Caki2 (cell line): ENCODE measurements around the gene GRB7. TPM values are rescaled to one million over a fixed set of nuclear protein-coding genes. Genes with fewer than 3 reads are reported as not detected.
"Not testable (repeated sequence)": the region's sequence is repeated elsewhere in the genome, so short reads cannot be mapped to it uniquely, and the experiment has no call there.

Experiments used
- DNase-seq: peaks from one replicate; pipeline ENCODE4 v3.0.0-alpha.2; 2015; ENCODE audit warnings: low read depth
- in situ Hi-C: cut with HindIII; loops from 2 replicates; pipeline ENCODE4 v1.10.0; 2016; ENCODE audit warnings: low sequenced_read_pairs, low pct_unique_long_range_greater_than_20kb, mixed read lengths
- total RNA-seq: library from RNA; depleted of rRNA; stranded (reverse); fragments of >200 nt; shearing (Covaris generic); gene quantifications from 2 replicates; pipeline ENCODE4 v1.2.3, GENCODE V29; 2014; ENCODE audit warnings: low replicate concordance

Gene GRB7
- total RNA-seq, 1 experiment from 2014 or later, result 29.4 TPM

GRCh38 chr17:39705786-39706348 is 31.9 kb upstream of the GRB7 start:
- no peak for DNase-seq
- in situ Hi-C loops, result no loop called here

DNA sequence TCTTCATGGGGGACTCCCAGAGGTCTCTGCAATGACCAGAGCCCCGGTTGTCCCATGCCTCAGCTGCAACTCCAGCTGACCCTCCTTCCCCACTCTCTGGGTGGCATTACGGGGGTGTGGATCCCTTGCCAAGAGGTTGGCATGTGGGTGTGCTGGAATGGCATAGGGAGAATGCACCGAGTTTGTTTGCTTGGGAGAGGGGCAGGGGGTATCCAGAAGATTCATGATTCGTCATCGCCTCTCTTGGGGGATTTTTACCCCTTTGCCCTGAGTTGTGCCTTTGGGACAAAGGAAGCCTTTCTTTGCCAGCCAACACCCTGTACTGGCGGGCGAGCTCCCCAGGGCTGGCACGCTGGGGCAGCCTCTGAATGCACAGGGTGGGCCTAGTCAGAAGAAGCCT is 31.4 kb upstream of the GRB7 start:
- in situ Hi-C loops, result no loop called here
- no peak for DNase-seq

GRCh38 chr17:39706921-39707337 is 30.8 kb upstream of the GRB7 start:
- no peak for DNase-seq
- in situ Hi-C loops, result no loop called here

- DNase-seq, result no peak
- in situ Hi-C loops, result no loop called here
Measured at GRCh38 chr17:39709319-39709997, 28.3 kb upstream of the GRB7 start.

DNA sequence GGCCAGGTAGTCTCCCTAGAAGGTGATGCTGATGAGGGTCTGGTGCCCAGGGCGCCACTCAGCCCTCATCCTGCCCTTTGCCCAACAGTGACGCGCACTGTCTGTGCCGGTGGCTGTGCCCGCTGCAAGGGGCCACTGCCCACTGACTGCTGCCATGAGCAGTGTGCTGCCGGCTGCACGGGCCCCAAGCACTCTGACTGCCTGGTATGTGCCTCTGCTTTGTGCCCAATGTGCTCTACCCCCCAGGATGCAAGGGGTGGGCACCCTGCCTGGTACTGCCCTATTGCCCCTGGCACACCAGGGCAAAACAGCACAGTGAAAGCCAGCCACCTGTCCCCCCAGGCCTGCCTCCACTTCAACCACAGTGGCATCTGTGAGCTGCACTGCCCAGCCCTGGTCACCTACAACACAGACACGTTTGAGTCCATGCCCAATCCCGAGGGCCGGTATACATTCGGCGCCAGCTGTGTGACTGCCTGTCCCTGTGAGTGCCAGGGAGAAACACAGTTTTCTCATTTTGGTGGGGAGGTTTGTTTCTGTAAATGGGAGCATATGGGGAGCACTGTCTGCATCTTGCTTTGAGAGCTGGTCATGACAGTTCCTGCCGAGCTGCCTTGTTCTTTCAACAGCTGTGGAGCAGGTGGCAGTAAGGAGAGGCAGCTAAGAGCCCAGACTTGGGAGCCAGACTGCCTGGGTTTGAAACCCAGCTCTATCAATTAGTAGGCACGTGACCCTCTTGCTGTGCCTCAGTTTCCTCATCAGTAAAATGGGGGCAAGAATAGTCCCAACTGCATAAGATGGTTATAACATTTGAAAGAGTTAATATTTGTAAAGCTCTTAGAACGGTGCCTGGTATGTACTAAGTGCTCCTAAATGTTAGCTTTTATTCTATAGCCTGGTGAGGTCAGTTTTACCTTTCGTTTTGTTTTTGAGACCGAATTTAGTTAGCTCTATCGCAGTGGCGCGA is 27.5 kb upstream of the GRB7 start:
- DNase-seq, result no peak

DNA sequence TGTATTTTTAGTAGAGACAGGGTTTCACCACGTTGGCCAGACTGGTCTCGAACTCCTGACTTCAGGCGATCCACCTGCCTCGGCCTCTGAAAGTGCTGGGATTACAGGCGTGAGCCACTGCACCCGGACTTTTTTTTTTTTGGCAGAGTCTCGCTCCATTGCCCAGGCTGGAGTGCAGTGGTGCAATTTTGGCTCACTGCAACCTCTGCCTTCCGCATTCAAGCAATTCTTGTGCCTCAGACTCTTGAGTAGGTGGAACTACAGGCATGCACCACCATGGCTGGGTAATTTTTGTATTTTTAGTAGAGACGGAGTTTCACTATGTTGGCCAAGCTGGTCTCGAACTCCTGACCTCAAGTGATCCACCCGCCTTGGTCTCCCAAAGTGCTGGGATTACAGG is 26.7 kb upstream of the GRB7 start:
- in situ Hi-C loops, DNase-seq: not testable (repeated sequence)

More for the DNA sequence above, 27.5 kb upstream of the GRB7 start:
- in situ Hi-C loops, result no loop called here

GRCh38 chr17:39711851-39712250 is 25.9 kb upstream of the GRB7 start:
- in situ Hi-C loops, result no loop called here
- DNase-seq, result no peak

DNA sequence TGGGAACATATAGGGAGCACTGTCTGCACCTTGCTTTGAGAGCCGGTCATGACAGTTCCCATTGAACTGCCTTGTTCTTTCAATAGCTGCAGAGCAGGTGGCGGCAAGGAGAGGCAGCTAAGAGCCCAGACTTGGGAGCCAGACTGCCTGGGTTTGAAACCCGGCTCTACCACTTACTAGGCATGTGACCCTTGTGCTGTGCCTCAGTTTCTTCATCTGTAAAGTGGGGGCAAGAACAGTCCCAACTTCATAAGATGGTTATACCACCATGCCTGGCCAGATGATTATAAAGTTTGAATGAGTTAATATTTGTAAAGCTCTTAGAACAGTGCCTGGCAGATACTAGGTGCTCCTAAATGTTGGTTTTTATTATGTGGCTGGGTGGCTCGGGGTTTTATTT is 23.5 kb upstream of the GRB7 start:
- in situ Hi-C loops, result no loop called here
- no peak for DNase-seq

DNA sequence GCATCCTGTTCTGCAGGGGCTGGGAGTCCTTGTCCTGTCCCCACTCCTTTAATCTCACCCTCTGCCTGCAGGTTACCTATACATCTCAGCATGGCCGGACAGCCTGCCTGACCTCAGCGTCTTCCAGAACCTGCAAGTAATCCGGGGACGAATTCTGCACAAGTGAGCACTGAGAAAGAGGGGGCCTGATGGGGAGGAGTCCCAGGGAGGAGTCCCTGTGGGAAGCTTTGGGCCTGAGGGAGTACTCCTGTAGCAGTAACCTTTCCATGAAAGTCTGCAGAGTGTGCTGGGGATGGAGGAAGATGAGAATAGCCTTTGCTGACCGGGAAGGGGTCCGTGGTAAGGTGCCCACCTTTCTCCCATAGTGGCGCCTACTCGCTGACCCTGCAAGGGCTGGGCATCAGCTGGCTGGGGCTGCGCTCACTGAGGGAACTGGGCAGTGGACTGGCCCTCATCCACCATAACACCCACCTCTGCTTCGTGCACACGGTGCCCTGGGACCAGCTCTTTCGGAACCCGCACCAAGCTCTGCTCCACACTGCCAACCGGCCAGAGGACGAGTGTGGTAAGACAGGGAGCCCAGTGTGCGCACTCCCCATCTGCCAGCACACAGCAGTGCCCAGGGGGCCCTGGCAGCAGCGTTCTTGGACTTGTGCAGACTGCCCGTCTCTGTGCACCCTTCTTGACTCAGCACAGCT is 22.2 kb upstream of the GRB7 start:
- DNase-seq, result no peak
- in situ Hi-C loops, result no loop called here

GRCh38 chr17:39716073-39716818 is 21.5 kb upstream of the GRB7 start:
- in situ Hi-C loops, result no loop called here
- DNase-seq, result no peak

GRCh38 chr17:39716879-39717536 is 20.7 kb upstream of the GRB7 start:
- DNase-seq, result no peak
- in situ Hi-C loops, result no loop called here

DNA sequence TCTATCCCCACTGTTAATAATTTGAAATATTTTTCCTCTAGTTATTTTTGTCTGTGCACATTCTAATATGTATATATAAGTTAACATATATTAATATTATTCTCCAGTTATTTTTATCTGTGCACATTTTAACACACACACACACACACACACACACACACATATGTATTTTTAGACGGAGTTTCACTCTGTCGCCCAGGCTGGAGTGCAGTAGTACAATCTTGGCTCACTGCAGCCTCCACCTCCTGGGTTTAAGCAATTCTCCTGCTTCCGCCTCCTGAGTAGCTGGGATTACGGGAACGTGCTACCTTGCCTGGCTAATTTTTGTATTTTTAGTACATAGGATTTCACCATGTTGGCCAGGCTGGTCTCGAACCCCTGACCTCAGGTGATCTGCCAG is 20.1 kb upstream of the GRB7 start:
- DNase-seq, result no peak
- in situ Hi-C loops, result no loop called here

GRCh38 chr17:39719563-39720355 is 18.0 kb upstream of the GRB7 start:
- in situ Hi-C loops, result no loop called here

GRCh38 chr17:39722104-39722503 is 15.6 kb upstream of the GRB7 start:
- in situ Hi-C loops, result no loop called here
- no peak for DNase-seq

More at GRCh38 chr17:39719563-39720355, 18.0 kb upstream of the GRB7 start:
- DNase-seq, result no peak

DNA sequence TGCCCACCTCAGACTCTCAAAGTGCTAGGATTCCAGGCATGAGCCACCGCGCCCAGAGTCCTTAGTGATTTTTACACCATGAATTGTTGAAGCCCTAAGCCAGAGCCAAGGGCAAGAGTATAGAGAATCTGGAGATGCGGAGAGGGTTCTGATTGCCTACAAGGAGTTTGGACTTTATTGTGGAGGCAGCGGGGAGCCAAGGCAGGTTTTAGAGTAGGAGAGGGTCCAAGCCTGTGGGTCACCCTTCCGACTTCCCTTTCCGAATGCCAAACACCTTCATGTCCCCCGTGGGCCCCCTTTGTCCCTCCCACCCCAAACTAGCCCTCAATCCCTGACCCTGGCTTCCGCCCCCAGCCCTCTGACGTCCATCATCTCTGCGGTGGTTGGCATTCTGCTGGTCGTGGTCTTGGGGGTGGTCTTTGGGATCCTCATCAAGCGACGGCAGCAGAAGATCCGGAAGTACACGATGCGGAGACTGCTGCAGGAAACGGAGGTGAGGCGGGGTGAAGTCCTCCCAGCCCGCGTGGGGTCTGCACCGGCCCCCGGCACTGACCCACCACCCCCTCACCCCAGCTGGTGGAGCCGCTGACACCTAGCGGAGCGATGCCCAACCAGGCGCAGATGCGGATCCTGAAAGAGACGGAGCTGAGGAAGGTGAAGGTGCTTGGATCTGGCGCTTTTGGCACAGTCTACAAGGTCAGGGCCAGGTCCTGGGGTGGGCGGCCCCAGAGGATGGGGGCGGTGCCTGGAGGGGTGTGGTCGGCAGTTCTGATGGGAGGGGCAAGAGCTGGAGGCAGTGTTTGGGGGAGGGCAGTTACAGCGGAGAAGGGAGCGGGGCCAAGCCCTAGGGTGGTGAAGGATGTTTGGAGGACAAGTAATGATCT is 14.5 kb upstream of the GRB7 start:
- no peak for DNase-seq

GRCh38 chr17:39724731-39725130 is 13.0 kb upstream of the GRB7 start:
- in situ Hi-C loops, result no loop called here
- no peak for DNase-seq

More for the DNA sequence above, 14.5 kb upstream of the GRB7 start:
- in situ Hi-C loops, result no loop called here
